HG03139 (cell line): ENCODE results near the gene GPR39.
"Not testable (repeated sequence)": the region's sequence is repeated elsewhere in the genome, so short reads cannot be mapped to it uniquely, and the experiment has no call there.

Experiments used
- ATAC-seq: cut with Tn5 transposase; IDR thresholded peaks from one replicate; pipeline ENCODE4 v1.9.1; 2021; ENCODE audit not compliant: unreplicated experiment

The GPR39 gene

DNA sequence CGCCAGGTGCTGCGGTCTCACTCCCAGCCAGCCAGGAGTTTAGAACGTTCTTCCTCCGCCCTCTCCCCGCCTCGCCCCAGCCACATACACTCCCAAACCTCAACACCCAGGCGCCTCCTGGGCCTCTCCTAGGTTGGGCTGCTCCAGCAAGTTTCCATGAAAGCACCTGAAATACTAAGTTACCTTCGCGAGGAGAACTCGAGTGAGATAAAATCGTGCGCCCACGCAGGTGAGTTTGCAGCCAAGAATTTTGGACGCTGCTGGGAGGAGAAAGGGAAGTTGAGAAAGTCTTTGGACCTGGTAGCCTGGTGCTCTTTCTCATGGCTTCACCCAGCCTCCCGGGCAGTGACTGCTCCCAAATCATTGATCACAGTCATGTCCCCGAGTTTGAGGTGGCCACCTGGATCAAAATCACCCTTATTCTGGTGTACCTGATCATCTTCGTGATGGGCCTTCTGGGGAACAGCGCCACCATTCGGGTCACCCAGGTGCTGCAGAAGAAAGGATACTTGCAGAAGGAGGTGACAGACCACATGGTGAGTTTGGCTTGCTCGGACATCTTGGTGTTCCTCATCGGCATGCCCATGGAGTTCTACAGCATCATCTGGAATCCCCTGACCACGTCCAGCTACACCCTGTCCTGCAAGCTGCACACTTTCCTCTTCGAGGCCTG lies at the start of gene GPR39:
TSS of gene GPR39 (plus strand) at position 83 of the 673 bp plus-strand sequence.
- ATAC-seq = no peak

DNA sequence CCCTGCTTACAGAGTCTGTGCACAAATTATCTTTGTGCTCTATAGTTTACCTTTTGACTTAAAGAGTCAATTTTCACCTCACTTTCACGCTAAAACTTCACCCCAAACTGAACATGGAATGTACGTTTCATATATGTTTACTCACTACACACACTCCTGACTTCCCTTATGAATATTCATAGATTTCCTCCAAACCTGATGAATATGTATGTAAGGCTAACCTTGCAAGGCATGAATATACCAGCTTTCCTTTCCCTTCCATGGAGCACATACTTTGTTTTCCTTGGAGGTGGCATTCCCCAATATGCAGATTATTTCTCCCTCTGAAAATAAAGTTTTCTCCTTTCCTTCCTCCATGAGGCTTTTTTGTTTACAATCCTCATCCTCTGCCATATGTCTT lies 48.4 kb upstream of the GPR39 start:
- no peak for ATAC-seq

DNA sequence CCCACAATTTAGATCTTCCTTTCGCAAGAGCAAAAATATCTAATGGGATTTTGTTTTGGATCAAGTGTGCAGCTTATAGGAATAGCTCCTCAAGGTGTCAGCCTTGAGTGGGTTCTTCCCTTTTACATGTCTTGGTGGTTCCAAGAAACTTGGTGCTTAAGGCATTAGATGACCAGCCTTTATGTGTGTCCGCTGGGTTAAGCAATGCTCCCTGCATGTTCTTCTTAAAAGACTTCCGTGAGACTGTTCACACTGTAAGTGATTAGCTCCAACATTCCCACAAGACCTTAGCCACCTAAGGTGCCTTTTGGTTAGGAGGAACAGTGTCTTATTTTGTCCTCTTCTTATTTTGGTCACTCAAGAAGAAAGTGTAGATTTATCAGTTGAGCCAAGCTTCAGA lies 44.3 kb upstream of the GPR39 start:
- ATAC-seq = no peak

DNA sequence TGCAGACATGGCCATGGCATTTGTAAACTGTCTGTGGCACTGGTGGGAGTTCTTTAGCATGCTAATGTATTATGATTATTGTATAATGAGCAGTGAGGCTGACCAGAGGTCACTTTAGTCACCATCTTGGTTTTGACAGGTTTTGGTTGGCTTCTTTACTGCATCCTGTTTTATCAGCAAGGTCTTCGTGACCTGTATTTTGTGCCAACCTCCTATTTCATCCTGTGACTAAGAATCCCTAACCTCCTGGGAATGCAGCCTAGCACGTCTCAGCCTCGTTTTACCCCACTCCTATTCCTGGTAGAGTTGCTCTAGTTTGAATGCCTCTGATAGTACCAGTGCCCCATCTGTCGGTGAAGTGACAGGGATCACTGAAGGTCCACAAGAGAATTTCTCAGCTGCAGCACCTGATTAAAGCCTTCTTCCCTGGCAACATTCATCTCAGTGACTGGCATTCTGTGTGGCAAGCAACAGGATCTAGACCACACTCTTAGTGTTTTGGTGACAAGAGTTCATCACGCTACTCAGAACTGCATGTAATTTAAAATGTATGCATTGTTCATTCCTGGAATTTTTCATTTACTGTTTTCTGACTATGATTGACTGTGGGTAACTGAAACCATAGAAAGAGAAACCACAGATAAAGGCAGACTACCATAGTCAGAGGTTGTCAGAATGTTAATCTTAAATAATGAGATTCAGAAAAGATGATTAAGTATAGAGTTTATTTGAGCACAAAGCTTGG lies 43.0 kb upstream of the GPR39 start:
- no peak for ATAC-seq

DNA sequence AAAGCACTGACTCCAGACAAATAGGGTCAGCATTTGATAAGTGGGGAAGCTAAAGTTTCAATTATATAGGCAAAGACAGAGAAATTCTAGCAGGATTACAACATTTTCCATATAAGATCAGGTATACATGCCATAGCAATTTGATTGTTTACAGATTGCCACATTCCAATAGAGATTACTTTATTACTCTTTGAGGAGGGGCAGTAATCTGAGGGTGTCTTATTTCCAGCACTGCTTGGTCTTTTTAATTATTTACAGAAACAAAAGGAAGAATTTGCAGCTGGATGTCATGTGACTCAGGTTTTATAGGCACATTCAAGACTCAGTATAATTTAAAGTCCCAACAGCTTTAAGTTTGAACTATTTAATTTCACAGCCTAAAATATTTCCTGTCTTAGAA lies 42.5 kb upstream of the GPR39 start:
- no peak for ATAC-seq

DNA sequence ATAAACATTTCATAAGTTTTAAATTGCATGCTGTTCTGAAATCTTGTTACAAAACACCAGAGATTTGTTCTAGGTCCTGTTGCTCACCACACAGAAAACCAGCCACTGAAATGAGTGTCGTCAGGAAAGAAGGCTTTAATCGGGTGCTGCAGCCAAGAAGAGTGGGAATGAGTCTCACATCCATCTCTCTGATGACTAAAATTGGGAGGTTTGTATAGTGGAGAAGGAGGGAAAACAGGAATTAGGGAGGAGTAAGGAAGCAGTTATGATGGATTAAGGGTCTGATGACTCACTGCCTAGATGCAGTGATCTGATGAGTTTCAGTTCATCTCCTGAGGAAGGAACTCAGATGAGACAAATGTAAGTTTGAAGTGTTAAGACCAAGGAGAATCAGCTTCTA lies 42.1 kb upstream of the GPR39 start:
- no peak for ATAC-seq

DNA sequence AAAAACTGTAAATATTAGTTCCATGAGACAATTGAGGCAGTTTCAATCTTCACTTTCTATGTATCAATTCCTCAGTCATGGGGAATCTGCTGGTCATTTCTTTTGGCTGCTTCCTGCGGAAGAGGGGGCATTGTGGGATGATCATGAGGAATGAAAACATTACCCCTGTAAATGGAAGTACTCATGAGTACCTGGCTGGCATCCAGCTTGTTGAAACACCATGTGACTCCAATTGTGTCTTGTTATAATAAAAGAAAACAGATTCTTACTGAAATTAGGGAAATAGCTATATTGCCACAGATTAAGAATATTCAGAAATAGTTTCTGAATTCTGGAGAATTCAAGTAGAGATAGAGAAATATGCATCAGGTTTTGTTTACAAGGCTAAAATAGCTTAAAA lies 41.6 kb upstream of the GPR39 start:
- no peak for ATAC-seq

DNA sequence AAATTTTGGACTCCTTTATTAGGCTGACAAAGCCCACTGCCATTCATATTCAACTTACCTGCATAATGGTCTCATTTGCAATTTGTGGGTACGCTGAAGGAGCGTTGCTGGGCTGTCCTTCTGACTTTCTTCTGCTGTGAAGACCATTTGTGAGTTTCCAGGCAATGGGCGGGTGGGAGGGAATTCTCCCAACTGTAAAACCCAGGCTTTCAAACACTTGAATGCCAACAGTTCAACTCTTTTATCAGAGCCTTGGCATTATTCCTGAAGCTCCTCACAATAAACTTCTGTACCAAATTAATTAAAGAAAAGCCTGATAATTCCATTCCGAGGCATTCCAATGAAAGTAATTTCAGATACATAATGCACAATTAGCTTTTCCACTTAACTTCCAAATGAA lies 35.2 kb upstream of the GPR39 start:
- ATAC-seq = no peak

DNA sequence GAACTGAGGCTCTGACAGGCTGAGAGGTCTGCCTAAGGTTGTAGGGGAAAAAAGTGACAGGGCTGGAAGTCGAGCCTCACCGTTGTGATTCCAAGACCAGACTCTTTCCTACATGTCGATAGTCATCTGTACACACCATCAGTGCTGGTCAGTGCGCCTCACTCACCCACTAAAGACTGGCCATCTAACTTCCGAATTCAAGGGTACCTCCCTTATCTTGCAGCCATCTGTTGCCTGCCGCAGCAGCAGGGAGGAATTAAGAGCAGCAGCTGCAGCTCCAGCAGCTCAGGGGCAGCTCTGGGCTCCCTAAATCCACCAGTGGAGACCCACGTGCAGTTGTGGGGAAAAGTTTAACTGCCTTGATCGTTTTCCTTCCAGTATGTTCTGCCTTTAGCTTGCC lies 32.6 kb upstream of the GPR39 start:
- no peak for ATAC-seq

DNA sequence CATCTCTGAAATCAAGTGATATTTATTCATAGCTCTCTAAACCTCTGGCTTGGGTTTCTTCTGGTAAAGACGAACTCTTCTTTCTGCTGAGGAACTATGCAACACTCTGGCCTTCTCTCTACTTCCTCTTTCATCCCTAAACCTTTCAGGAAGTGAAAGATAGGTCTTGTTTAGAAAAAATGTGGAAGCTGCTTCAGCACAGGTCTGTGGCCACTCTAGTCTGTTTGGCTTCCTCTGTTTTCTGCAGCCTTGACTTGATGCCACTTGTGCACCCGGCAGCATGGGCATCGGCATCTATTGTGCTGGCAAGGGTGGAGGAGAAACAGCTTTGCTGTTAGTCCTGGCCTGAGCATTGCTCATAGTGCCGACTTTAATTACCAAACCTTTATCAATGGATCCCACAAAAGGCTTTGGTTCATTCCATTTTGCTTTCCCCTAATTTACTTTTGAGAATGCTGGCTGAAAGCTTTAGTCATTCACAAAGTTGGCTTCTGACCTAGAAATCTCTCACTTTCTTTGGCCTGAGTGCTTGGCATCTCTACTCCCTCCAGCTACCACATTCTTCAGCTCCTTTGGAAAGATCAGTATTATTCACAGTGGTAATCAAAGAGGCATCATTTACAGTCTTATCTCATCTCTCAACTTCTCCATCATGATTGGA lies 32.0 kb upstream of the GPR39 start:
- ATAC-seq = no peak

DNA sequence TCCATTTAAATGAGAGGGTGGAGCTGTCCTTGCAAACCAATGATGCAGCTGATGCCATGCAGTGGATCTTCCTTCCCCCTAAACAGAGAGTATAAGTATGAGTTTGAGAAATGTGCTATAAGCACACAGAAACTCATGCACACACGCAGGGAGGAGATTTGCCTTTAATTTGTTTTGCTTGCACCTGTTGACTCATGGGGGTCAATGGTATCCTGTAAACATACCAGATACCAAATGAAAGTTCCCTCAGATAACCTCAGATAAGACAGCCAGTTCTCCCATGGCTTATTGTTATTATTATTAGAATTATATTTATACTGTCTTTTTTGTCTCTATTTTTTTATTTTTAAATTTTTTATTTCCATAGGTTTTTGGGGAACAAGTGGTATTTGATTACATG lies 29.5 kb upstream of the GPR39 start:
- ATAC-seq = no peak

DNA sequence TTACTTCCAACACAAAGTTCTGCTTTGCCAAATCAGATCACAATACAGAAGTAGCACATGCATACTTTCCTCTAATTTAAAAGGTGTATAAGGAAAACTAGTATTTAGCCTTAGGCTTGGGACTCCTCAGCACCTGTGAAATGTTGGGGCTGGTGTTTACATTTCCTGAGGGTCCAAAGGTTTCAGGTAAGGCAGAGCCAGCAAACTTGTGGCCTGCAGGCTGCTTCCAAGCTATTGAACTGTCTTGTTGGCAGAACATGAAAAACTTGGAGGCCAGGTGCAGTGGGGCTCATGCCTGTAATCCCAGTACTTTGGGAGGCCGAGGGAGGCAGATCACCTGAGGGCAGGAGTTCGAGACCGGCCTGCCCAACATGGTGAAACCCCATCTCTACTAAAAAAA lies 26.5 kb upstream of the GPR39 start:
- ATAC-seq = no peak

DNA sequence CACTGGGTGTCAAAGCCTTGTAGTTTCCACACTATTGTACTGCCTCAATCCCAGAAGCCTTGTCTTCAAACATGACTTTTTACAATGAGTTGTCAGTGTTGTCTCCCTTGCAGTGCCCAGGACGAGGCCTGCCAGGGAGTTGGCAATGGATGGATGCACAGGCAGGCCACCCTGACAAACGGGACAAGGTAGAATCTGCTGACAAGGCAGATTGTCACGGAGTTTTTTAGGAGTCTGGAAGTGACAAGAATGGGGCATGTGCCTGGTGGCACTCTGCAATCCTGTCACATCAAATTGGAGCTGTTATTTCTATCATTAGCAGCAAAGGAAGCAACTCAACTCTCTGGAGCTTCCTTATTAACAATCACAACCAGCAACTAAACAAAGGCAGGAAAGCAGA lies 25.2 kb upstream of the GPR39 start:
- ATAC-seq = no peak

DNA sequence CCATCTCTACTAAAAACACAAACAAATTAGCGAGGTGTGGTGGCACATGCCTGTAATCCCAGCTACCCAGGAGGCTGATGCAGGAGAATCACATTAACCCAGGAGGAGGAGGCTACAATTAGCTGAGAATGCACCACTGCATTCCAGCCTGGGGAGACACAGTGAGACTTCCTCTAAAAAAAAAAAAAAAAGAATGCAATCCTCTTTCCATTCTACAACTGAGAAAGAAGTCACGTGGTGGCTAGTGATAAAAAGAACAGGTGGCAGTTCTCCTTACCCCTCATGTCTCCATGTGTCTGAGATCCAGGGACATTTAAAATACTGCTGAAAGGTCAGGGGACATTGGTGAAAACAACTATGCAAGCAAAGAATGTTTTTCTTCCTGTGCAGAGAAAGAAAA lies 24.4 kb upstream of the GPR39 start:
- ATAC-seq = no peak

DNA sequence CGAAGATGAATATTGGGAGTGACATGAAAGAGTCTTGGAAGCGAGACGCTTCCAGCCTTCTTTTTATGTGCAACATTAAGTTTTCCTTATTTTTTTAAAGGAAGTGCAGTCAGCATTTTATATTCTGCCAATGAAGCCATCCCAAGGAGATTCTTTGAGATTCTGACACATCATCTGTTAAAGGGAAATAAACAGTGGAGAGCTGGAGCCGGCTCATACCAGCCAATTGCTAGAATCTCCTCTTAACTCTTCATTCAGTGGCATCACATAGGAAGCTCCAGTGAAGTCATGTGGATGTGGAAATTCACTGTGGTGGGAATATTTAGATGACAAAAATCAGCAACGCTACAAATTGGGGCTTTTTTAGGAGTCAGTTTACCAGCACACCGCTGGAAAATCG lies 23.7 kb upstream of the GPR39 start:
- no peak for ATAC-seq

DNA sequence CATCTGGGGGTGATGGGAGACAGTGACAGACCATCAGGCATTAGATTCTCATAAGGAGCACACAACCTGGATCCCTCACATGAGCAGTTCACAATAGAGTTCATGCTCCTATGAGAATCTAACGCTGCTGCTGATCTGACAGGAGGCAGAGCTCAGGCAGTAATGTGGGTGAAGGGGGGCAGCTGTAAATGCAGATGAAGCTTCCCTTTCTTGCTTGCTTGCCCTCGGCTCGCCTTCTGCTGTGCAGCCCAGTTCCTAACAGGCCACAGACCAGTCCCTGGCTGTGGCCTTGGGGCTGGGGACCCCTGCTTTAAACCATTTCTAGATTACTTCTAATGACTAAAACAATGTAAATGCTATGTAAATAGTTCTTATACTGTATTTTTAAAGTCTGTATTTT lies 19.6 kb upstream of the GPR39 start:
- ATAC-seq = not testable (repeated sequence)

DNA sequence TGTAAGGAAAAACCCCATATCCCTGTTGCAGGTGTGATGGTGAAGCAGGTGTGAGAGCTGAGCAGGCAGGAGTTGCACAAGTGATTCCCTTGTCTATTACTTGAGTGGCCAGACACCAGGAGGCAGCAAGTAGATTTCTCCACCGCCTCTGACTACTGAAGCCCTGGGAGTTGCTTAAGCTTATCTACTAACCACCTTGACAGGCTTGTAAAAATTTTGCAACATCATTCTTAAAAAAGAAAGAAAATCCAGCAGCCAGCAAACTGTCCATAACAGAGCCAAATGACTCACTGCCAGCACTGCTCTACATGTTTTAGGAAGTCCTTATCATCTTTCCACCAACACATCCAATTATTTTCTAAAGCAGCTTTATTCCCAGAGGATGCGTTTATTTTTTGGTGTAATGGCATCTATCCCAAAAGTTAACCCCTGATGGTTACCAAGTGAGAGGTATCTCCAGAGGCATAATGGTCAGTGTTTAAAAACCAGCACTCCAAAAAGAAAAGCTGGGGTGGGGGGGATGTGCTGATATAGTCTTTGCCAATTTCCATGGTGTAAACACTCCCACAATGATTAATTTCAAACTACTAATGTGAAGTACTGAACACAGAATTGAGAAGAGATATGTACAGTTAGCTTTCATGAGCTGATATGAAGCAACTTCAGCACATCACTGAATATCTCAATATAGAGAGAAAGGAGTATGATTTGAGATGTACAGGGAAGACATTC lies 16.3 kb upstream of the GPR39 start:
- no peak for ATAC-seq

DNA sequence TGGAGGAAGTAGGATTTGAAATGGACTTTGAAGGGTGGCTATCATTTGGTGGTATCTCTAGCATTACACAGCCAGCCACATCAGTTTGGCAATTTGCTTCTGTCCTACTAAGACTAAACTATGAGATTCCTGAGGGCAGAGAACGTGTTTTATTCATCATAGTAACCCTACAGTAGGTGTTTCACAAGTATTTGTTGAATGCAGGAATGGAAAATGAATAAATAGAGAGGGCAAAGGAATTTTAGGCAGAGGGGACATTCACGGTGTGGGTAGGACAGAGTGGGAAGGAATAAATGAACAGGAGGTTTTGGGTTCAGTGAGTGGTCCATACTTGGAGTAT lies 15.7 kb upstream of the GPR39 start:
- ATAC-seq = no peak

DNA sequence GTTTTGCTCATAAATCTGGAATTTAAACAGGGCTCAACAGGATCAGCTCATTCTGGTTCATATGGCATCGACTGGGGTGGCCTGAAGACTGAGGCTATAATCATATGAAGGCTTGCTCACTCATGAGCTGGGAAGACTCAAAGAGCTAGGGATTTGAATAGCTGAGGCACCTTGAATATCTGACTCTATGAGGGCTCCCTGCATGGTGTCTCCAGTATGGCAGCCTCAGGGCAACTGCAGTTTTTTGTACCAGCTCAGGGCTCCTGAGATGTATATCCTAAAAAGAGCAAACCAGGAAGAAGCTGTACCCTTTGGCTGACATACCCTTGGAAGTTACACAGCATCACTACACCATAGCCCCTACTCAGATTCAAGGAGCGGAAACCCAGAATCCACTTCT lies 15.3 kb upstream of the GPR39 start:
- no peak for ATAC-seq

DNA sequence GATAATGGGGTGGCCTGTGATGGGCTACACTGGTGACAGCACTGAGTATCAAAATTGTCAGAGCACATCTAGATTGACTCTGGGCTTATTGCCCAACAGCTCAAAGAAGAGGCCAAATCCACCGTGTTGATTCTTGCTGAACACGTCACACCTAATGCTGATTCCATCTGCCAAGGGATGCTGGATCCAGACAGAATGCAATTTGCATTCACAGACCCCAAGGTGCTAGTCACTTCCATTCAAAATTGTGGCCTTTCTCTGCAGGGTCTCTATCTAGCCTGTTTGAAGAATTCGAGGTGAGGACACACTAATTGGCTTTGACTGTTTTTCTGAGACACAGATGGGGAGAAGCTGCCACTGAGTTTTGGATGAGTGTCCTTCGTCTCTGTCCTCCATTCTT lies 13.5 kb upstream of the GPR39 start:
- no peak for ATAC-seq

DNA sequence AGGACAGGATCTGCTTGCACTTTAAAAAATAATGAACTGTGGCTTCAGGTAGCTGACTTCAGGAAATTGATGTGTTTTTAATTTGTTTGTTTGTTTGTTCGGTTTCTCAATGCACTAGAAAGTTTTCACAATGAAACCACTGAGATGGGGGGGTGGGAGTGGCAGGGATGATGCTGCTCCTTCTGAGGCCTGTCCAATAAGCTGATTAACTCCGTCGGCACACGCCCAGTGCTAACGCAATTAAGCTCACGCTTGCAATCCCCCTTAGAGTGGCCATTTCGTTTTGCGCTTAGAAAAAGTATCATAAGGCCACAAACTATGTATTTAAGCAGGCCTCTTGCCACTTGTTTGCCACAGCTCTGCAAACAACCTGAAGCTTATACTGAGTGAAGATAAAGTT lies 12.5 kb upstream of the GPR39 start:
- ATAC-seq = no peak

DNA sequence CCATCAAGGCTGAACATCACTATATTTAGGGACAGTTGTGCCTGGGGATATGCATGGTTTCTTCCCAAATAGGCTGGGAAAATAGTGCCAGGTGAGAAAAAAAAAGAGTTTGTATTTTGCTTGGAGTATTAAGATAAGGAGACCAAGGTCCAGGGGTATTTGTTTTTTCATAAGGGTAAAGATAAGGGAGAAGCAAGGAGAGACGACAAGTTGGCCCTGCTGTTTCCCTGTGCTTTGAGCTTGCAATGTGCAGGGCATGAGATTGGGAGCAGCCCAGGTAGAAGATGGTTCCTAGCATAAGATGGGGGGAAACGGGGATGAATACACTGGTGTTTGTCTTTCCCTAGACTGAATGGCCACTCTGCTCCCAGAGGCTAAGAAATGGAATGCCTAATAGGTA lies 8.8 kb upstream of the GPR39 start:
- no peak for ATAC-seq
